ENCODE measurements around the gene C1QTNF5. TPM values are rescaled to one million over a fixed set of nuclear protein-coding genes. Genes with fewer than 3 reads are reported as not detected.

Gene C1QTNF5
- total and polyA plus RNA-seq, 8 donors, result 20.0 to 52.0 (median 43.2) TPM

DNA sequence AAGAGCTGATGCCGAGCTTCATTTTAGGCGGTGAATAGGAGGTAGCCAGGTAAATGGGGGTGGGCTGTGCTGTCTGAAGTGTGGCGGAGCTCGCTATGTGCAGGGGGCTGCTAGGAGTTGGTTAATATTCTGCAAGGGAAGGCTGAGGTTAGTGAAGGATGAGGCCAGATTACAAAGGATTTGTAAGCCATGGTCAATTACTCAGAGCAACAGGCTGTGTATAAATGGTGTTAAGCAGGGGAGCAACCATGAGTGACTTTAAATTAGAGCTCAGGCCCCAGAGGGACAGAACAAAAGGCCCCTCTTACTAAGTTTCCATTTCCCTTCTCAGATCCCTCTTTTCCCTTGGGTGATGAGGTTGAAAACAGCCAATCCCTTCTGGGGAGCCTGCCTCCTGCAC, 16.5 kb downstream of the C1QTNF5 start:
- Histone ChIP-seq H3K9me3 (no peaks in the 10 kb centered on the region), H3K36me3 (no peaks in the 10 kb centered on the region), H3K27me3 (peaks cover 0 to 30% of the 10 kb centered on the region in 2 donors), H3K4me3 (no peak overlapping the region), H3K27ac (no peak overlapping the region), H3K4me1 (peaks cover 5 to 23% of the 10 kb centered on the region in 2 donors)
- ATAC-seq, result no peak
- TF ChIP-seq, protein P1, sequence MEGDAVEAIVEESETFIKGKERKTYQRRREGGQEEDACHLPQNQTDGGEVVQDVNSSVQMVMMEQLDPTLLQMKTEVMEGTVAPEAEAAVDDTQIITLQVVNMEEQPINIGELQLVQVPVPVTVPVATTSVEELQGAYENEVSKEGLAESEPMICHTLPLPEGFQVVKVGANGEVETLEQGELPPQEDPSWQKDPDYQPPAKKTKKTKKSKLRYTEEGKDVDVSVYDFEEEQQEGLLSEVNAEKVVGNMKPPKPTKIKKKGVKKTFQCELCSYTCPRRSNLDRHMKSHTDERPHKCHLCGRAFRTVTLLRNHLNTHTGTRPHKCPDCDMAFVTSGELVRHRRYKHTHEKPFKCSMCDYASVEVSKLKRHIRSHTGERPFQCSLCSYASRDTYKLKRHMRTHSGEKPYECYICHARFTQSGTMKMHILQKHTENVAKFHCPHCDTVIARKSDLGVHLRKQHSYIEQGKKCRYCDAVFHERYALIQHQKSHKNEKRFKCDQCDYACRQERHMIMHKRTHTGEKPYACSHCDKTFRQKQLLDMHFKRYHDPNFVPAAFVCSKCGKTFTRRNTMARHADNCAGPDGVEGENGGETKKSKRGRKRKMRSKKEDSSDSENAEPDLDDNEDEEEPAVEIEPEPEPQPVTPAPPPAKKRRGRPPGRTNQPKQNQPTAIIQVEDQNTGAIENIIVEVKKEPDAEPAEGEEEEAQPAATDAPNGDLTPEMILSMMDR (IDR thresholded peaks at IDR 0.05), result no peak
- no peak for DNase-seq
- intact Hi-C loops (cut with DNase I), result no loop called here

DNA sequence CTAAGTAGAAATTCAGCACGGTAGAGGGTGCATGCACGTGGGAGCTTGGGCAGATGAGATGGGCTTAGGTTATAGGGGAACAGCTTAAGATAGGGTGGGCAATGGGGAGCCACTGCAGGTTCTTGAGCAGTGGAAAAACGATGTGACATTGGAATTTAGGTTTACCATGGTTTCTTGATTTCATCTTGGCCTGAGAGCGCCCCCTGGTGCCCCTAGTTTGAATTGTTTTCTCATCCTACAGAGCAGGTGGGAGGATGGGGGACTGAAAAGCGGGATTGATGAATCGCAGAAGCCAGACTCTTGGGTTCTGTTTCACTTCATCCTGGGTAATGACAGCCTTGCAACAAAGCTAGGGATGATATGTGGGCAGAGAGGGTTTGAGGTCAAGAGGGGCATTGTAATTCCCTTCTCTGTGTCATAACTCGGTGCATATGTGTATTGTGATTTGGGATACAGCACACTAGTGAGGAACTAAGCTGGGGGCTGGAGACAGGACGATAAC, 17.1 kb downstream of the C1QTNF5 start:
- H3K9me3 ChIP-seq, result no peaks in the 10 kb centered on the region
- H3K4me1 ChIP-seq, result peaks cover 5 to 29% of the 10 kb centered on the region in 2 donors
- peak in 2 of 4 donors; percentile 69 to 76 for DNase-seq
- peak; percentile 17 for ATAC-seq
- intact Hi-C loops (cut with DNase I), result no loop called here
- no peaks in the 10 kb centered on the region for H3K36me3 ChIP-seq
- no peak overlapping the region for H3K4me3 ChIP-seq
- TF ChIP-seq, protein P1 (IDR thresholded peaks at IDR 0.05), result peak; percentile 67 to 88
- no peak overlapping the region for H3K27ac ChIP-seq
- H3K27me3 ChIP-seq, result peaks cover 0 to 36% of the 10 kb centered on the region in 2 donors

DNA sequence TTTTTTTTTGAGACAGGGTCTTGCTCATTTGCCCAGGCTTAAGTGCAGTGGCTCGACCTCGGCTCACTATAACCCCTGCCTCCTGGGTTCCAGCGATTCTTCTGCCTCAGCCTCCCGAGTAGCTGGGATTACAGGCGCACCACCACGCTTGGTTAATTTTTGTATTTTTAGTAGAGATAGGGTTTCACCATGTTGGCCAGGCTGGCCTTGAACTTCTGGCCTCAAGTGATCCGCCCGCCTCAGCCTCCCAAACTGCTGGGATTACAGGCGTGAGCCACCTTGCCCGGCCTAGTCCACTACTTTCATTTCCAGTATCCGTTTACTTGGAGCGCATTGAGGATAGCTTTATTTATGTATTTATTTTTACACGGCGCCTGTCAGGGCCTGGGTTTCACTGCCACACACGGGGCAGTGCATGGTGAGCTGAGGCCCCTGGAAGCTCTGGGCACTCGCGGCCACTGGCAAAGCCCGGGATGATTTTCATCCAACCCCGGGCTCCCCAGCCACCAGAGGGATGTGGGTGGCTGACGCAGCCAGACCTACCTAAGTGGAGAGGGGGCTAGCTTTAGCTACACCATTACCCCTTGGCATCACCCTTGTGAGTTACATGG, 17.7 kb downstream of the C1QTNF5 start:
- Histone ChIP-seq H3K4me1 (peaks cover 5 to 34% of the 10 kb centered on the region in 2 donors), H3K4me3 (no peak overlapping the region), H3K27me3 (peaks cover 0 to 42% of the 10 kb centered on the region in 2 donors), H3K36me3 (no peaks in the 10 kb centered on the region), H3K9me3 (no peaks in the 10 kb centered on the region), H3K27ac (no peak overlapping the region)
- DNase-seq, result no peak
- ATAC-seq, result no peak
- TF ChIP-seq, protein P1 (IDR thresholded peaks at IDR 0.05), result no peak
- intact Hi-C loops (cut with DNase I), result no loop called here

DNA sequence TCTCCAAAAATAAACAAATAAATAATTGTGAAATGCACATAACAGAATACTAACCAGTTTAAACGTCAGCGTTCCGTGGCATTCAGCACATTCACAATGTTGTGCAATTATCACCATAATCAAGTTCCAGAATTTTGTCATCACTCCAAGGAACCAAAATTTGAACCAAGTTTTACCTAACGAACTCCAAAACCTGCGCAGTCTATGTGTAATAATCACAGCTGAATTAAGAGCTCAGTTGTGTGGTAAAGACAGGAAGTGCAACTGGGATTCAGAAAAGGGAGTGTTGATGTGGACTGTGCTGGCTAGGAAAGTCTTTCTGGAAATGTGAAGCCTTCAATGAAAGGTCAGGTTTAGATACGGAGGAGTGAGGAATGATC, 18.3 kb downstream of the C1QTNF5 start:
- ATAC-seq (no peak), DNase-seq (no peak)
- intact Hi-C loops (cut with DNase I), result no loop called here
- peaks cover 8 to 41% of the 10 kb centered on the region in 2 donors for H3K4me1 ChIP-seq
- TF ChIP-seq, protein P1 (IDR thresholded peaks at IDR 0.05), result no peak
- peak overlapping the region; percentile 79 to 84 for H3K27ac ChIP-seq
- H3K9me3 ChIP-seq, result no peaks in the 10 kb centered on the region
- peaks cover 4 to 48% of the 10 kb centered on the region in 2 donors for H3K27me3 ChIP-seq
- H3K4me3 ChIP-seq, result no peak overlapping the region
- no peaks in the 10 kb centered on the region for H3K36me3 ChIP-seq

DNA sequence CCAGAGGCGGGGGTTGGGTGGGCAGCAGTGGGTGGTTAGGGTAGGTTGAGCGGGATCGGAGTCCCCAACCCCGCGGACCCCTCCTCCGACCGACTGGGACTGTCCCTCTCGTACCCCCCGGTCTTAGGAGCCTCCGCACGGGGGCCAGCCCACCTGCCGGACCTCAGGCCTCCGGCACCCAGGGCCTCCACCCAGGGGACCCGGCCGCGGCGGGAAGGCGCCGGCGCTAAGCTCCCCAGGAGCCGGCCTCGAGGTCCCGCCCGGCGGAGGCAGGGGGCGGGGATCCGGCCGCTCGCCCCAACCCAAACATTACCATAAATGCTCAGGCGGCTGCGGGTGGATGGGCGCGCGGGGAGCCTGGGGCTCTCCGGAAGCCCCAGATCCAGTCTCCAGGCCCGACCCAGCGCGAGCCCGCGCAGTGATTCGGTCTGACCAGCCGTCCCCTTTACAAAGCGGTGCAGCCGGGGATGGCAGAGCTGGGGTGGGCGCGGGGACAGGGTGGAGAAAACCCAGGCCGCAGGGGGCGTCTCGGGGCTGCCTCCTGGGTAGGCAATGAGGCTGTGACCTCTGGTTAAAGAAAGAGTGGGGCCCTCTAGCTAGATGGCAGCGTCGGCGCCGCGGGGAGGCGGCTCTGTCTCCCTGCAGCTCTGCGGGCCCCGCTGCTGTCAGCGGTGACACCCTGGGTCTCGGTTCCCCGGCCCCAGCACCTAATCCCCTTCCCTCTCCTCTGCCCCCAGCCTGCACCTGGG, 19.7 kb downstream of the C1QTNF5 start:
- Histone ChIP-seq H3K9me3 (no peaks in the 10 kb centered on the region), H3K4me1 (peaks cover 18 to 55% of the 10 kb centered on the region in 2 donors), H3K27ac (peak overlapping the region; percentile 79 to 84), H3K27me3 (peaks cover 16 to 62% of the 10 kb centered on the region in 2 donors), H3K36me3 (no peaks in the 10 kb centered on the region), H3K4me3 (peak overlapping the region; percentile 40 to 44)
- intact Hi-C loops (cut with DNase I), result no loop called here
- ATAC-seq (peak; percentile 65), DNase-seq (peak in 2 of 4 donors; percentile 70 to 88)
- TF ChIP-seq, protein P1 (IDR thresholded peaks at IDR 0.05), result no peak

All from left lung (tissue), 10 donors.